ENCODE measurements around the gene SLC9C2. TPM values are rescaled to one million over a fixed set of nuclear protein-coding genes. Genes with fewer than 3 reads are reported as not detected.
"Not testable (repeated sequence)": the region's sequence is repeated elsewhere in the genome, so short reads cannot be mapped to it uniquely, and the experiment has no call there.

The SLC9C2 gene
- under 1 TPM in 3 of 4 donors, not detected in 1; 0.18 to 0.52 (median 0.18) TPM for polyA plus RNA-seq (ENCODE audit: insufficient read length in 4 of 4)

DNA sequence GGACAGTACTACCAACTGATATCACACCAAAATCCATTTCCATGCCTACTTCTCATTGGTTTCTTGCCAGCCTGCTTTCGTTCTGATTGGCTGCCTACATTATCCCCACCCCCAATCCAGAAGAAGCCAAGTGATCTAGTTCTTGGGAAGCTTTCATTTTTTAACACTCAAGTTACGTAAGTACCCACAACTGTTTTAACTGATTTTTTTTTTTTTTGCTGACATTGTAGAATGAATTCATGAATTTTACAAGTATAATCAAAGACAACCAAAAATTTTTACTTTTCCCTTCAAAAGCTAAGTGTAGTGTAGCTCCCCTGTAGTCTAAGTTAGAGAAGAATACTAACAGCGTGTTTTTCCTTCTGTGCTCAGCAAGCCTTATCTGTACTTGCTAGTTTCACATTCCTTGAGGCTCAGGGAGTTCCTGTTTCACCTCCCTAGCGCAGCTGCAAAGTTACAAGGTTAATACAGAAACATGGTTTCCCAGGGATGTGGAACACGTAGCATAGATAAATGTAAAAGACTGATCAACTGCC is at the start of gene SLC9C2:
Gene SLC9C2 (minus strand): TSS at position 17 of the 536 bp plus-strand sequence. CDS start 1,296 bp downstream, outside the sequence.
- DNase-seq (ENCODE audit: low read depth in 4 of 4, low spot score in 2 of 4), result no peak

DNA sequence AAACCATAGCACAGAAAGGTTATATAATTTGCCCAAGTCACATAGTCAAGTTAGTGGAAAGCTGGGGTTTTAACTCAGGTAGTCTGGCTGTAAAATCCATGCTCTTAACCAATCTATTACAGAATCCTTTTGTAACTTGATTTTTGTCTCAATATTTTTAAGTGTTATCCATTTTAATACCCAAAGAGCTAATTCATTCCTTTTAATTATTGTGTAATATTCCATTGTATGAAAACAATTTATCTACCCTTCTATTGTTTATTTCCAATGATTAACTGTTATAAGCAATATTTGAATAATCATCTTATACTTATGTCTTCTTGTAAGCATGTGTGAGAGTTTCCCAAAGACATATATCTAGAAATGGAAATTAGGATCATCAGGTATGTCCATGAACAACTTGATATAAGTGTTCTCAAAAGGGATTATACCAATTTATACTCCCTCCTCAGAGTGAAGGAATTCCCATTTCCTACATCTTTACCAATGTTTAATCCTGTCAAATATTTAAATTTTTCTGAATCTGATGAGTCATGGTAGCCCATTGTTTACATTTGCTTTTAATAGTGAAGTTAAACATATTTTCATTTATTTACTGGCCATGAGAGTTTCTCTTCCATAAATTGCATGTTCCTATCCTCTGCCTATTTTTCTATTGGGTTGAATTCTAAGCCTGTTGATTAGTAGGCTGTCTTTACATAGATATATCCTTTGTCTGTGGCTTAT is 46.2 kb upstream of the SLC9C2 start:
- DNase-seq (ENCODE audit: low read depth in 4 of 4, low spot score in 2 of 4), result no peak

- no peak for DNase-seq (ENCODE audit: low read depth in 4 of 4, low spot score in 2 of 4)
Observed at GRCh38 chr1:173646656-173647055, 43.8 kb upstream of the SLC9C2 start.

- DNase-seq (ENCODE audit: low read depth in 4 of 4, low spot score in 2 of 4), result not testable (repeated sequence)
Observed at GRCh38 chr1:173642450-173643139, 39.7 kb upstream of the SLC9C2 start.

DNA sequence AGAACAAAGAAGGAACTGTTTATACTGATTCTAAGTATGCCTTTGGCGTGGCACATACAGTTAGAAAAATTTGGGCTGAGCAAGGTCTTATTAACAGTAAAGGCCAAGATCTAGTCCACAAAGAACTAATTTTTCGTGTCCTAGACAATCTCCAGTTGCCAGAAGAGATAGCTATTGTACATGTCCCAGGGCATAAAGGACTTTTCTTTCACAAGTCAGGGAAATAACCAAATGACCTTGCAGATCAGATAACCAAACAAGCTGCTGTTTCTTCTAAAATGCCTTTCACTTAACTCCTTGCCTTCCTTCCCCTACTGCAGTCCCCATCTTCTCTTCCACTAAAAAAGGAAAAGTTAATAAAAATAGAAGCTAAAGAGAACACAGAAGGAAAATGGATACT is 36.2 kb upstream of the SLC9C2 start:
- no peak for DNase-seq (ENCODE audit: low read depth in 4 of 4, low spot score in 2 of 4)

- no peak for DNase-seq (ENCODE audit: low read depth in 4 of 4, low spot score in 2 of 4)
Observed at GRCh38 chr1:173638043-173639021, 35.5 kb upstream of the SLC9C2 start.

- not testable (repeated sequence) for DNase-seq (ENCODE audit: low read depth in 4 of 4, low spot score in 2 of 4)
Observed at GRCh38 chr1:173637236-173638042, 34.6 kb upstream of the SLC9C2 start.

DNA sequence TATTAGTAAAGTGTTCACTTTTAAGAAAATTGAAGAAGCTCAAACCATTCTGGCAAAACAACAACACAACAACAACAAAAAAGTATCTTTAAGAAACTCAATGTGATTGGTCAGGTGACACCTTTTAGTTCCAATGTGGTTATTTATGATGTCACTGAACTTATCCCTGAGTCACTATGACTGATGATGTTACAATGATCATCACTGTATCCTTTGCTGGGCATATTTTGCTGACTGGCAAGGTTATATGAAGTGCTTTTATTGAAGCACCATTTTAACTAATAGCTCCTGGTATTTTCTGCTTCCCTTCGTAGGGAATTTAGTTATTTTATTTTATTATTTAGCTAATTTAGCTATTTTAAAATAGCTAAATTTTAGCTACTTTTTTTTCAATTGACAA is 32.2 kb upstream of the SLC9C2 start, which contains the start of gene TEX50:
Gene TEX50 (plus strand): TSS at position 223 of the 400 bp plus-strand sequence. CDS start 184 bp downstream, outside the sequence.
- DNase-seq (ENCODE audit: low read depth in 4 of 4, low spot score in 2 of 4), result no peak

DNA sequence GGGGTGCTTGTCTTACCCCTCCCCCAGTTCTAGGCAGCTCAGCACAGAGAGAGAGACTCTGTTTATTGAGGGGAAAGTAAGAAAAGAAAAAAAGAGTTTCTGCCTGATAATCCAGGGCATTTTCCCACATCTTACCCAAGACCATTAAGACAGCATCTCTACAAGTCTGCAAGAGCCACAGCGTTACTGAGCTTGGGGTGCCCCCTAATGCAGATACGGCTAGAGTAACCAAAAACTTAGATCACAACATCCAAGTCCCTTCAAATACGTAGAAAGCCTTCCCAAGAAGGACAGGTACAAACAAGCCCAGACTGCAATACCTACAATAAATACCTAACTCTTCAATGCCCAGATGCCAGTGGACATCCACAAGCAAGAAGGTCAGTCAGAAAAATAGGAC is 26.0 kb upstream of the SLC9C2 start:
- no peak for DNase-seq (ENCODE audit: low read depth in 4 of 4, low spot score in 2 of 4)

DNA sequence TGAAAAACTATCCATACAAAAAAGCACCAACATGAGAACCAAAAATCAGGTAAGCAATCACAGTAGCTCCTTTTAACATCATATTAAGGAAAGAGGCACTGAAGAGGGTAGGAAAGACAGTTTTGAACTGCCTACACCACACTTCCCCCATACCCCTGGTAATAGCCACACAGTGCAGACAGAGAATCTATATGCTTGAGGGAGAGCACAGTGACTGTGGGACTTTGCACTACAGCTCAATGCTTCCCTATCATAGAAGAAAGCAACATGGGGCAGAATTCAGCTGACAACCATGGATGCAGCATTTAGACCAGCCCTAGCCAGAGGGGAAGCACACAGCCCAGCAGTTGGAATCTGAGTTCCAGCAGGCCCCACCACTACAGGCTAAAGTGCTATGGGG is 24.4 kb upstream of the SLC9C2 start:
- DNase-seq (ENCODE audit: low read depth in 4 of 4, low spot score in 2 of 4), result no peak

DNA sequence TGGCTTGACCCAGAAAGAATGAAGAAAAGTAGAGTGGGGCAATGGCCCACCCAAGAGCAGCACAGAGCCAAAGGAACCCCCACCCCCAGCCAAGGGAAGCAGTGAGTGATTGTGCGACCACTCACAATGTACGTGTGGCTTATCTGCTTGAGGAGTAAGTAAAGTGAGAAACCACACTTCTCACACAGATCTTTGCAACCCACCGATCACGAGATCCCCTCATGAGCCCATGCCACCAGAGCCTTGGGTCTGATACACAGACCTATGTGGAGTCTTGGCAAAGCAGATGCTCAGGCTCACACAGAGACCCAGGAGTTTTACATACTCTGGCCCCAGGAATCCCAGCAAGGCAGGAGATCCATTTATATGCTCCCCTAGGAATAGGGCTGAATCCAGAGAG is 14.0 kb upstream of the SLC9C2 start:
- no peak for DNase-seq (ENCODE audit: low read depth in 4 of 4, low spot score in 2 of 4)

DNA sequence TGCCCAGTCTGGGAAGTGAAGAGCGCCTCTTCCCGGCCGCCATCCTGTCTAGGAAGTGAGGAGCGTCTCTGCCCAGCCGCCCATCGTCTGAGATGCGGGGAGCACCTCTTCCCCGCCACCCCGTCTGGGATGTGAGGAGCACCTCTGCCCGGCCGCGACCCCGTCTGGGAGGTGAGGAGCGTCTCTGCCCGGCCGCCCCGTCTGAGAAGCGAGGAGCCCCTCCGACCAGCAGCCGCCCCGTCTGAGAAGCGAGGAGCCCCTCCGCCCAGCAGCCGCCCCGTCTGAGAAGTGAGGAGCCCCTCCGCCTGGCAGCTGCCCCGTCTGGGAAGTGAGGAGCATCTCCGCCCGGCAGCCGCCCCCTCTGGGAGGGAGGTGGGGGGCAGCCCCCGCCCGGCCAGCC is 10.2 kb upstream of the SLC9C2 start:
- not testable (repeated sequence) for DNase-seq (ENCODE audit: low read depth in 4 of 4, low spot score in 2 of 4)

DNA sequence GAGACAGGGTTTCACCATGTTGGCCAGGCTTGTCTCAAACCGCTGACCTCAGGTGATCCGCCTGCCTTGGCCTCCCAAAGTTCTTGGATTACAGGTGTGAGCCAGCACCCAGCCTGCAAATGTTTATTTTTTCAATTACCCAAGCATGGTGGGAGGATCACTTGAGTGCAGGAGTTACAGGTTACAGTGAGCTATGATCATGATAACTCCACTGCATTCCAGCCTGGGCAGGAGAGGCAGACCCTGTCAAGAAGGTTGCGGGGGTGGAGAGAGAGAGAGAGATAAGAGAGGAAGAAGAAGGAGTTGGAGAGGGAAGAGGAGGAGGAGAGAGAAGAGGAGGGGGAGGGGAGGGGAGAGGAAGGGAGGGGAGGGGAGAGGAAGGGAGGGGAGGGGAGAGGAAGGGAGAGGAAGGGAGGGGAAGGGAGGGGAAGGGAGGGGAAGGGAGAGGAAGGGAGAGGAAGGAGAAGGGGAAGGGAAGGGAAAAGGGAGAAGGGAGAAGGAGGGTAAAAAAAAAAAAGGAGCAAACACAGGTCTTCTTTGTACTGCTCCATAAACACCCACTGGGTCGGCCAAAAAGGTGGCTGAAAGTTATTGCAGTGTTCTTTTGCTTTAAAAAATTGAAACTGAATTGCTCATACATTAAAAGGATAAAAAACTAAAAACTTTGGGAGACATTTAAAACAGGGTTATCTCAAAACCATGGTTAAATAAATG is 5.8 kb upstream of the SLC9C2 start:
- DNase-seq (ENCODE audit: low read depth in 4 of 4, low spot score in 2 of 4), result no peak

DNA sequence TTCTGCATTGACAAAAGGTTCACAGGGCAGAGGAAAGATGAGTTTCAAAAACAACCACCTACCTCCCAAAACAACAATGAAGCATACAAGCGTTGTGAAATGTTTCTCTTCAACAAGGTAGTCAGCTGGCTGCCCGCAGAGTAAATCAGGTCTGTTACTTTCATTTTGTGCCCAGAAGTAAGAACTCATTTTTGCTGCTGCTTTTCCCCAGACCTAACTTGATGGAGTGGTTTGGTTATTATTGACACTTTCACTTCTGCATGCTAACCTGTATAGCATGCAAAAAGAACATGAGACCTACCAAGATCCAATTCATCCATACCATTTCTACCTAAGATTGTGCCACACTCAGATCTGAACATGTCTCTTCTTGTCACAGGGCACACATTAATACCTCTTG is 1.3 kb downstream of the SLC9C2 start:
- no peak for DNase-seq (ENCODE audit: low read depth in 4 of 4, low spot score in 2 of 4)

DNA sequence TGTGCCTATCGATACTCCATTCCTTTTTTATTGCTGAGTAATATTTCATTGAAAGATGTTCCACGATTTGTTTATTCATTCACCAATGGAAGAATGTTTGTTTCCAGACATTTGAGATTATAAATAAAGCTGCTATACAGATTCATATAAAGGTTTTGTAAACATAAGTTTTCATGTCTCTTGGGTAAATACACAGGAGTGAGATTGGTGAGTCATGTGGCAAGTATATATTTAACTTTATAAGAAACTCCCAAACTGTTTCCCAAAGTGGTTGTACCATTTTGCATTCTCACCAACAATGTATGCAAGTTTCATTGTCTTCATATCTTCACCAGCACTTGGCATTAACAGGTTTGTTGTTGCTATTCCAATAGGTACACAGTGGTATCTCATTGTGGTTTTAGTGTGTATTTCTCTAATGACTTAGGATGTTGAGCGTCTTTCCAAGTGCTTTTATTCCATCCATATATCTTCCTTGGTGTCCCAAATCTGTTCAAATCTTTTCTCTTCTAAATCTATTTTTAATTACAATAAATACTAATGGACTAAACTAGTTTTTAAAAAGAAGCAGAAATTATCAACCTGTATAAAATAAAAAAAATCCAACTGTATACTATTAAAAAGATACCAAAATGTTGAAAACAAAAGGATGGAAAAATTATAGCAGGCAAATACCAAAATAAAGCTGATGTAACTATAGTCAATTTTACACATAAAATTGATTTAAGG is 6.6 kb downstream of the SLC9C2 start:
- no peak for DNase-seq (ENCODE audit: low read depth in 4 of 4, low spot score in 2 of 4)

DNA sequence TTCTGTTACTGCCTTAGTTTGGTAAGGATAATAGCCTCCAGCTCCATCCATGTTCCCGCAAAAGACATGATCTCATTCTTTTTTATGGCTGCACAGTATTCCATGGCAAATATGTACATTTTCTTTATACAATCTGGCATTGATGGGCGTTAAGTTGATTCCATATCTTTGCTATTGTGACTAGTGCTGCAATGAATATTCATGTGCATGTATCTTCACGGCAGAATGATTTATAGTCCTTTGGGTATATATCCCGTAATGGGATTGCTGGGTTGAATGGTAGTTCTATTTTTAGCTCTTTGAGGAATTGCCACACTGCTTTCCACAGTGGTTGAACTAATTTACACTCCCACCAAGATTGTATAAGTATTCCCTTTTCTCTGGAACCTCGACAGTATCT is 11.7 kb downstream of the SLC9C2 start:
- DNase-seq (ENCODE audit: low read depth in 4 of 4, low spot score in 2 of 4), result not testable (repeated sequence)

DNA sequence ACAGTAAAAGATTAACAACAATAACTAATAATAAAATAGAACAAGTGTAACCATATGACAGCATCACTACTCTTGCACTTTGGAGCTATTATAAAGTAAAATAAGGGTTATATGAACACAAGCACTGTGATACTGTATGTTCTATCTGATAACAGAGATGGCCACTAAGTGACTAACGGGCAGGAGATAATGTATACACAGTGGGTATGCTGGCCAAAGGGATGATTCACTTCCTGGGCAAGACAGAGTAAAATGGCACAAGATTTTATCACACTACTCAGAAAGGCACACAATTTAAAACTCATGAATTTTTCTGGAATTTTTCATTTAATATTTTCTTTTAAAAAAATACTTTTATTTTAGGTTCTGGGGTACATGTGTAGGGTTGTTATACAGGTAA is 12.3 kb downstream of the SLC9C2 start:
- no peak for DNase-seq (ENCODE audit: low read depth in 4 of 4, low spot score in 2 of 4)

DNA sequence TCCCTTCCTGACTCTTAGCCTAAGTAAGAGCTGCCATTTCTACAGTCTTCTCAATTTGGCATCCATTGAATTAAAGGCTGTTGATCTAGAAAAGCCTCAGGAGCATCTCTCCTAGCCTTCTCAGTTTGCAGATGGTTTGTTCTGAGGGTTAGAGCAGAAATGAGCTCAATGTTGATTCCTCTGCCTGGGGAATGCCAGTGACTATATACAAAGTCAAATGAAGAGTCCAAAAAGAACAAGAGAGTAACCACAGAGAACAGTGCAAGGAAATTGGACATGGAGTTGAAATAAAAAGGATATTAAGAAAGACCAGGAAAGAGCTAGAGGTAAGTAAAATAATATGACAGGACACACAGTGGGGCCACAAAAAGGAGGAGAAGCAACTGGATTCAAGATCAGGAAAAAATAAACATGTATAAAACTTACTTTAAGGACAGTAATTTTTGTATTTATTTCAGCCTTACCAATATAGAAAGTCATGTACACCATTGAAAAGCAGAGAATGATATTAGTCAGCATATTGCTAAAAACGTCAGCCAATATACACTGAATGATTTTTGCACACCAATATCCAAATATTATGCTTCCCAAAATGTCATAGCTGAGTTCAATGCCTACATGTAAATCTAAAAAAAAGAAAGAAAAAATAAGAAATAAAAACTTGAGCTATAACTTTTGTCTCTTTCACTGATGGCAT is 21.3 kb downstream of the SLC9C2 start:
- no peak for DNase-seq (ENCODE audit: low read depth in 4 of 4, low spot score in 2 of 4)
